Keratinocyte (primary cell): ENCODE data around the gene RNLS. TPM values are rescaled to one million over a fixed set of nuclear protein-coding genes. Genes with fewer than 3 reads are reported as not detected.

ENCODE experiments used
- DNase-seq: peaks from one replicate; pipeline ENCODE4 v3.0.0-alpha.2; 2011; ENCODE audit warnings: low read depth, missing footprints, low spot score
- FAIRE-seq: peaks from 2 replicates; lab custom pipeline; 2011; peaks lifted over from hg19 to GRCh38; lab: Jason Lieb, UNC
- H2AFZ ChIP-seq: 2 replicates; pipeline ENCODE4 v1.6.0; 2012; ENCODE audit warnings: low read length, control low read depth, inconsistent platforms; ENCODE audit not compliant: control insufficient read depth
- H3K27ac ChIP-seq: 2 replicates; pipeline ENCODE4 v1.5.1; 2011; ENCODE audit warnings: low read length; ENCODE audit not compliant: control insufficient read depth, insufficient read depth
- H3K27me3 ChIP-seq: 3 replicates; pipeline ENCODE4 v1.6.0; 2011; ENCODE audit warnings: low read length; ENCODE audit not compliant: control insufficient read depth, insufficient read depth; ENCODE audit errors: extremely low read depth
- H3K36me3 ChIP-seq, 2 experiments: 2 replicates in 1 of 2; 3 replicates in 1 of 2; pipeline ENCODE4 v1.5.1; 2011; ENCODE audit warnings: low read length in 2 of 2, mild to moderate bottlenecking in 1 of 2; ENCODE audit not compliant: control insufficient read depth in 2 of 2, insufficient read depth in 2 of 2; ENCODE audit errors: extremely low read depth in 1 of 2
- H3K4me1 ChIP-seq: 3 replicates; pipeline ENCODE4 v1.5.1; 2011; ENCODE audit warnings: low read length; ENCODE audit not compliant: control insufficient read depth, insufficient read depth; ENCODE audit errors: extremely low read depth
- H3K4me2 ChIP-seq: 3 replicates; pipeline ENCODE4 v1.6.0; 2011; ENCODE audit warnings: low read depth, low read length; ENCODE audit not compliant: control insufficient read depth, insufficient read depth; ENCODE audit errors: extremely low read depth
- H3K4me3 ChIP-seq, 3 experiments: fragments of 200-600 bp in 1 of 3; sonication (generic) in 1 of 3; 2 replicates in 2 of 3; 3 replicates in 1 of 3; pipeline ENCODE4 v1.5.1; 2011 to 2016; ENCODE audit warnings: low read length in 3 of 3, mild to moderate bottlenecking in 3 of 3, control low read depth in 2 of 3, inconsistent platforms in 1 of 3, low read depth in 1 of 3, mixed read lengths in 1 of 3, mixed run types in 1 of 3, moderate library complexity in 1 of 3; ENCODE audit not compliant: control insufficient read depth in 2 of 3, insufficient read depth in 2 of 3; ENCODE audit errors: extremely low read depth in 1 of 3
- H3K79me2 ChIP-seq: 2 replicates; pipeline ENCODE4 v1.6.0; 2012; ENCODE audit warnings: low read length; ENCODE audit not compliant: control insufficient read depth, insufficient read depth
- H3K9ac ChIP-seq: 3 replicates; pipeline ENCODE4 v1.6.0; 2011; ENCODE audit warnings: low read length; ENCODE audit not compliant: control insufficient read depth, insufficient read depth; ENCODE audit errors: extremely low read depth
- H3K9me1 ChIP-seq: 3 replicates; pipeline ENCODE4 v1.6.0; 2011; ENCODE audit warnings: low read length; ENCODE audit not compliant: control insufficient read depth, insufficient read depth; ENCODE audit errors: extremely low read depth
- H3K9me3 ChIP-seq: 2 replicates; pipeline ENCODE4 v1.5.1; 2012; ENCODE audit warnings: low read depth, low read length; ENCODE audit not compliant: control insufficient read depth
- H4K20me1 ChIP-seq: 3 replicates; pipeline ENCODE4 v1.6.0; 2011; ENCODE audit warnings: low read length; ENCODE audit not compliant: control insufficient read depth, insufficient read depth; ENCODE audit errors: extremely low read depth
- CTCF ChIP-seq, 3 experiments: IDR thresholded peaks in 1 of 3; conservative IDR thresholded peaks in 1 of 3; optimal IDR thresholded peaks in 1 of 3; 2 replicates in 2 of 3; 3 replicates in 1 of 3; pipeline versions ENCODE3 to v1.5.1; 2011; ENCODE audit warnings: low read length in 3 of 3, mild to moderate bottlenecking in 3 of 3, moderate library complexity in 2 of 3, control low read depth in 1 of 3, inconsistent platforms in 1 of 3; ENCODE audit not compliant: insufficient read depth in 2 of 3; ENCODE audit errors: extremely low read depth in 1 of 3
- EZH2 ChIP-seq: IDR thresholded peaks from one replicate; pipeline ENCODE4 v1.6.1; 2012; ENCODE audit warnings: inconsistent platforms, mild to moderate bottlenecking, low read length, moderate library complexity
- dilution Hi-C: fragments of 300-500 bp; cut with MboI; formaldehyde crosslinking; loops from one replicate; pipeline ENCODE4 v1.7.0; 2020; ENCODE audit warnings: low sequenced_read_pairs; ENCODE audit not compliant: extremely low pct_ligation_motif_present
- polyA plus RNA-seq, 5 experiments: library from polyadenylated mRNA; depleted of rRNA in 3 of 5; stranded (reverse) in 3 of 5; stranded (forward) in 1 of 5; unstranded in 1 of 5; fragments of >200 nt; gene quantifications; 1 replicate in 1 of 5; 2 replicates in 3 of 5; 3 replicates in 1 of 5; pipeline versions ENCODE4 v1.2.1 to v1.2.3, GENCODE V29; 2011 to 2012; ENCODE audit warnings: missing spikeins in 2 of 5, low read depth in 1 of 5, low replicate concordance in 1 of 5

Gene RNLS
- polyA plus RNA-seq, 1 donor (not counting 4 experiments of a cell fraction or from before 2014, with no cell fraction given): 6.8 TPM

GRCh38 chr10:88233870-88234269 is 349.2 kb downstream of the RNLS start:
- FAIRE-seq (no peak), DNase-seq (no peak)
- dilution Hi-C loops: no loop called here
- Histone ChIP-seq H4K20me1 (no peaks in the 10 kb centered on the region), H3K79me2 (no peaks in the 10 kb centered on the region), H3K9me1 (no peaks in the 10 kb centered on the region), H2AFZ (no peak overlapping the region), H3K4me1 (no peaks in the 10 kb centered on the region), H3K4me3 (no peak overlapping the region), H3K9me3 (no peaks in the 10 kb centered on the region), H3K9ac (no peak overlapping the region), H3K36me3 (no peaks in the 10 kb centered on the region), H3K4me2 (no peak overlapping the region), H3K27ac (no peak overlapping the region), H3K27me3 (no peaks in the 10 kb centered on the region)
- TF ChIP-seq CTCF (optimal IDR thresholded peaks at IDR 0.05 in 1 of 3, IDR thresholded peaks at IDR 0.05 in 1 of 3, conservative IDR thresholded peaks at IDR 0.05 in 1 of 3; ENCODE audit: extremely low read depth in 1 of 3, insufficient read depth in 2 of 3, low read length in 3 of 3): no peak
- TF ChIP-seq EZH2: no peak

- dilution Hi-C loops: no loop called here
- Histone ChIP-seq H3K27me3 (no peaks in the 10 kb centered on the region), H3K9ac (no peak overlapping the region), H3K36me3 (no peaks in the 10 kb centered on the region), H3K4me3 (no peak overlapping the region), H3K4me2 (no peak overlapping the region), H3K79me2 (no peaks in the 10 kb centered on the region), H4K20me1 (no peaks in the 10 kb centered on the region), H3K4me1 (no peaks in the 10 kb centered on the region), H3K27ac (no peak overlapping the region), H3K9me1 (no peaks in the 10 kb centered on the region), H3K9me3 (no peaks in the 10 kb centered on the region), H2AFZ (no peak overlapping the region)
- FAIRE-seq (no peak), DNase-seq (no peak)
- no peak for TF ChIP-seq CTCF (optimal IDR thresholded peaks at IDR 0.05 in 1 of 3, IDR thresholded peaks at IDR 0.05 in 1 of 3, conservative IDR thresholded peaks at IDR 0.05 in 1 of 3; ENCODE audit: extremely low read depth in 1 of 3, insufficient read depth in 2 of 3, low read length in 3 of 3)
- TF ChIP-seq EZH2: no peak
These were observed 350.1 kb downstream of the RNLS start for GRCh38 chr10:88232983-88233543.
